ENCODE data around the gene TMEM150C.
"Not testable (repeated sequence)": the region's sequence is repeated elsewhere in the genome, so short reads cannot be mapped to it uniquely, and the experiment has no call there.

The TMEM150C gene

DNA sequence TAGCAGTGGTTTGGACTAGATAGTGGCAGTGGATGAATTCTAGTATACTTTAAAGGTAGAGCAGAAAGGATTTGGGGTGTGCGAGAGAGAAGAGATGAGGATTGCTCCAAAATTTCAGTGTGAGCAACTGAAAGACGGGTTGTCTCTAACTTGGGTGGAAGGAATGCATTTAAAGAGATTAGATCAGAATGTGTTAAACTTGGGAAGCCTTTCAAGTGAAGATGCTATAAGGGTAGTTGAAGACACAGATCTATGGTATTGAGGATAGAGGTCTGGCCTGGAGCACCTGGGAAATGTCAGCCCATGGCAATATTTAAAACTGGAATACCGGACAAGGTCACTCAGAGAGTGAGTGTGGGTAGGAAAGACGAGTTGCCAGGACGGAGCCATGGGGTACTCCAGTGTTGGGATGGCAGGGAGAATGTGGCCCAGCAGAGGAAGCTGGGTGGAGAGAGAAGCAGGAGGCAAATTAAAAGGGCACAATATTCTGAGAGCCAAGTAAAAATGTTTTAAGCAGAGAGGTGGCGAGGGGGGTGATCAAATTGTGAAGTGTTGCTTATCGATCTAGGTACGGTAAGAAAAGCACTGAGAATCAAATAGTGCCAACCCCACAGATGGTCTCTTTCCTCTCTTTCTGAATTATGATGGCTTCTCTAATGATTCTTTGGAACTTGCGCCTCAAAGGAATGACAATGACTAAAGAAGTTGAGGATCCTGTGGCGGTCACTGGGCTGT is 80.8 kb downstream of the TMEM150C start:
- no peak for DNase-seq (ENCODE audit: low read depth, low spot score)
- no peak overlapping the region for H3K27ac ChIP-seq

DNA sequence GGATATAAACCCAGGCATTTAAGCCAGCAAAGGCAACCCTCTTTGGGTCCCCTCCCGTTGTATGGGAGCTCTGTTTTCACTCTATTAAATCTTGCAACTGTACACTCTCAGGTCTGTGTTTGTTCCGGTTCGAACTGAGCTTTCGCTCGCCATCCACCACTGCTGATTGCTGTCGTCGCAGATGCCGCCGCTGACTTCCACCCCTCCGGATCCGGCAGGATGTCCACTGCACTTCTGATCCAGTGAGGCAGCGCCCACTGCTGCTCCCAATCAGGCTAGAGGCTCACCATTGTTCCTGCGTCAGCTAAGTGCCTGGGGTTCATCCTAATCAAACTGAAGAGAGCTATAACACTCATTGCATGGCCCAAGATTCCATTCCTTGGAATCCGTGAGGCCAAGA is 82.2 kb downstream of the TMEM150C start:
- DNase-seq (ENCODE audit: low read depth, low spot score): no peak
- H3K27ac ChIP-seq: no peak overlapping the region

DNA sequence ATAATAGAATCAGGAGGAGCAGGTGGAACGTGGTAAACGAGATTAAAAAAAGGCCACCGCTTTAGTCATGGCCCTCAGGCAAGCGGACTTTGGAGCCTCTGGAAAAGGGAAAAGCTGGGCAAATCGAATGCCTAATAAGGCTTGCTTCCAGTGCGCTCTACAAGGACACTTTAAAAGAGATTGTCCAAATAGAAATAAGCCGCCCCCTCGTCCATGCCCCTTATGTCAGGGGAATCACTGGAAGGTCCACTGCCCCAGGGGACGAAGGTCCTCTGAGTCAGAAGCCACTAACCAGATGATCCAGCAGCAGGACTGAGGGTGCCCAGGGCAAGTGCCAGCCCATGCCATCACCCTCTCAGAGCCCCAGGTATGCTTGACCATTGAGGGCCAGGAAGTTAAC is 84.3 kb downstream of the TMEM150C start:
- DNase-seq (ENCODE audit: low read depth, low spot score); H3K27ac ChIP-seq: not testable (repeated sequence)

DNA sequence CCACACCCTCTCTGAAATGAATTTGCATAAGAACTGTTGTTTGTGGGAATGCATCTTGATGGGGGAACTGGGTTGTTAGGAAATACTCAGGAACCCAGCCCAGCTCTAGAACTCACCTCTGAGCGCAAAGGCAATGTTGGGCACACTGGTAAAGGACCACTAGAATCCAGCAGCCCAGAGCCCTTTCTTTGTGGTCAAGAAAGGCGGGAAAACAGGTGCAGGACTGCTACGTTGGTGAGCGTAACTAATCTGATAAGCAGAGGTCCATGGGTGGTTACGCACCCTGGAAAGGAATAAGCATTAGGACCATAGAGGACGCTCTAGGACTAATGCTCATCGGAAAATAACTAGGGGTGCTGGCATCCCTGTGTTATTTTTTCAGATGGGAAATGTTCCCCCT is 85.9 kb downstream of the TMEM150C start:
- not testable (repeated sequence) for H3K27ac ChIP-seq; DNase-seq (ENCODE audit: low read depth, low spot score)

DNA sequence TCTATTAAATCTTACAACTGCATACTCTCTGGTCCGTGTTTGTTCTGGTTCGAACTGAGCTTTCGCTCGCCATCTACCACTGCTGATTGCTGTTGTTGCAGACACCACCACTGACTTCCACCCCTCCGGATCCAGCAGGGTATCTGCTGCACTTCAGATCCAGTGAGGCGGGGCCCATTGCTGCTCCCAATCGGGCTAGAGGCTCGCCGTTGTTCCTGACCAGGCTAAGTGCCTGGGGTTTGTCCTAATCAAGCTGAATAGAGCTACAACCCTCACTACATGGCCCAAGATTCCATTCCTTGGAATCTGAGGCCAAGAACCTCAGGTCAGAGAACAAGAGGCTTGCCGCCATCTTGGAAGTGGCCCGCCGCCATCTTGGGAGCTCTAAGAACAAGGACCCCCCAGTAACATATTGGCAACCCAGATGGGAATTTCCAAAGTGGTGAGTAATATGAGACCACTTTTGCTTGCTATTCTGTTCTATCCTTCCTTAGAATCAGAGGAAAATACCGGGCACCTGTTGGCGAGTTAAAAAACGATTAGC is 88.1 kb downstream of the TMEM150C start:
- H3K27ac ChIP-seq: no peak overlapping the region
- DNase-seq (ENCODE audit: low read depth, low spot score): no peak

DNA sequence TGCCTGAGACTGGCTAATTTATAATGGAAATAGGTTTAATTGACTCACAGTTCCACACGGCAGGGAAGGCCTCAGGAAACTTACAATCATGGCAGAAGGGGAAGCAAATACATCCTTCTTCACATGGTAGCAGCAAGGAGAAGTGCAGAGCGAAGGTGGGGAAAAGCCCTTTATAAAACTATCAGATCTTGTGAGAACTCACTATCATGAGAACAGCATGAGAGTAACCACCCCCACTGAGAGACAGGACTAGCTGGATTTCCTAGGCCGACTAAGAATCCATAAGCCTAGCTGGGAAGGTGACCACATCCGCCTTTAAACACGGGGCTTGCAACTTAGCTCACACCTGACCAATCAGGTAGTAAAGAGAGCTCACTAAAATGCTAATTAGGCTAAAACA is 88.7 kb downstream of the TMEM150C start:
- H3K27ac ChIP-seq; DNase-seq (ENCODE audit: low read depth, low spot score): not testable (repeated sequence)

DNA sequence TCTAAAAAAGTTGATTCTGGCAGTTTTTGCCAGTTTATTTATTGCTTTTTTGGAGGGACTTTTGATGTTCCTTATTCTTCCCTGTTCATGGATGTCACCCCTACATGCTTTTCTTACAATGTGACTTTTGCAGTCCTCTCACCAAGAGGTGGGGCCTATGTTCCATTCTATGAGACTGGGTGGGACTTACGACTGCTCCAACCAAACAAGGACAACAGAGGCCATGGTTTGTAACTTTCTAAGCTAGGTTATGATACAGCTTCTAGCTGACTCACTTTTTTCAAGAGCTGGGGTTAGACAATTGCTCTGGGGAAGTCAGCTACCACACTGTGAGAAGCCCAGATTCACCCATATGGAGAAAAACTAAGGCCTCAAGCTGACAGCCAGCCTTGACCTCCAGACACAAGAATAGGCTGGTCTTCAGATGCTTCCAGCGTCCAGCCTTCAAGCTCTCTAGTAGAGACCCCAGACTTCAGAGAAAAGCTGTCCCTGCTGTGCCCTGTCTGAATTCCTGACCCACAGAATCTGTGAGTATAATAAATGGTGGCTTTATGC is 91.9 kb downstream of the TMEM150C start:
- no peak for DNase-seq (ENCODE audit: low read depth, low spot score)
- H3K27ac ChIP-seq: no peak overlapping the region

DNA sequence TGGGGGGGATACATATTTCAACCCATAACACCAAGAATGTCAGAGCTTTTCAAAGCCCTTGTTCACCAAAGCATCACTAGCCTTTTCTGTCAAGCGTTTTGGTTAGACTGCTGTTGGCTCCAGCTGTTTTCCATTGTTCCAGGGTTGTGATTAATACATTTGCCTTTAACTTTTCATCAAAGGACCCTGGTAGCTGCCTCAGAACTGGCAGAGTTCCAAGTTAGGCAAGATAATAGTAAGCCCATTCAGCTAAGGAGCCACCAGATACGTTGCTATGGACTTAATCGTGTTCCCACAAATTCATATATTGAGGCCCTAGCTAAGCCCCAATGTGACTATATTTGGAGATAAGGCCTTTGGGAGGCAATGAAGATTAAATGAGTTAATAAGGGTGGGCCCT is 94.3 kb downstream of the TMEM150C start:
- no peak for DNase-seq (ENCODE audit: low read depth, low spot score)
- H3K27ac ChIP-seq: no peak overlapping the region

DNA sequence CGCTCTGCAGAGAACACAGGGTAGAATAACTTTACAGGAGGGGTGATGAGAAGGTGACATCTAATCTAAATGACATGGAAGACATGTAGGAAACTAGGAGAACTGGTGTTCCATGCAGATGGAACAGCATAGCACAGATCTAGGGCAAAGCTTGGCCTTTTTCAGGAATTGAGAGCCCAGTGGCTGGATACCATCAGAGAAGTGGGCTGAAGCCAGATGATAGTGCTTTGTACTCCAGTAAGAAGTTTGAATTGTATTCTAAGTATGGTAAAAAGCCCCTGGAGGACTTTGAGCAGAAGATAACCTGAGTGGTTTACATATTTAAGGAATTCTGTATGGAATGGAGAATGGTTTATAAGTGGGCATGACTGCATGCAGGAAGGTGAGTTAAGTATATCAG is 98.6 kb downstream of the TMEM150C start:
- no peak overlapping the region for H3K27ac ChIP-seq

DNA sequence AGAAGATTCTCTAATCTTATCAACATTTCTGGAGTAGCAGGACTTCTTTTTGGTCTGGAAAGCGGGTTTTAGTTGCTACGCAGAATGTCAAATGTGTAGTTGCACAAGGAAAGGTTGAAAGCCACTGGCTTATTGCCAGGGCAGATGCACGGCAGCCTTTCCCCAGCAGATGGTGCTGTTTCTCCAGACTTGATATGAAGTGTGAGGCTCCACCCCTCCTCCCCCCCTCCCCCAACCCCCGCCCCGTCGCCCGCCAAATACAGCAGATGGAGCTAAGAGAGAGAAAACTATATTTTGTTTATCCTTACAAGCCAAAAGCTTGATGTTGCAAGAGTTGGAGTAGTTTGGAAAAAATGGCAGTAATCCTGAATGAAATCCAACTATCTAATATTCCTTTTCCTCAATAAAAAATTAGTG is 99.4 kb downstream of the TMEM150C start:
- DNase-seq (ENCODE audit: low read depth, low spot score): peak; percentile 16
- no peak overlapping the region for H3K27ac ChIP-seq

More for the DNA sequence above, 98.6 kb downstream of the TMEM150C start:
- DNase-seq (ENCODE audit: low read depth, low spot score): no peak

DNA sequence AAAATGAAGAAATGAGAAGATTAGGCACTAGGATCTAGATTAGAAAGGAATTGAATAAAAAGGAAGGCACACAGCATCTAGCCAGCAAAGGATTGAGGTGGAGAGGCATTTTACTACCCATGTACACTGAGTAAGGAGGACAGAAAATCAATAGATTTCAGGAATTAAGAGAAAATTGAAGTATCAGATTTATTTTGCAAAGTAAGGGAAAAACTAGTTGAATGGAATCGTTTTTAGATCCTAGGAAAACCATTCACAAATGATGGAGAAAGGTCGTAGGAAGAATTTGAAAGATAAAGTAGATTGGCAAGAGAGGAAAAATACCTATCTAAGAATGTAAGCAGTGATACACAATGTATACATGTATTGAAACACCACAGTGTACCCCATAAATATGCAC is 100.1 kb downstream of the TMEM150C start:
- DNase-seq (ENCODE audit: low read depth, low spot score): no peak
- no peak overlapping the region for H3K27ac ChIP-seq

DNA sequence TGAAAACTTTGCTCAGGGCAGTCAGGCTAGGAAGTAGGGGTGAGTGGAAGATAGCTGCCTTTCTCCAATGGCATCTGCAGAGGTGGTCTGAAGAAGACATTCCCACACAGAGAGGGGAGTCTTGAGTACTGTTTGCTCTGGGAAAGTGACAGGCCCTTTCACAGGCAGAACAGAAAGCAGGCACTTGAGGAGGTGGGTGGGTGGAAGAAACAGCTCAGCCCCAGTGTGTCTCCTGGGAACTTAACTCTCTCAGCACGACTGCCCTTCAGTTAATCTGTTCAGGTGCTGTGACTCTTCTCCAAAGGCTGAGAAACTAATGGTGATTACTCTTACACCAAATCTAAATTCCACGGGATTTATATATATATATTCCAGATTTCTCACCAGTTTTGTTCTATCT is 103.1 kb downstream of the TMEM150C start:
- no peak for DNase-seq (ENCODE audit: low read depth, low spot score)

DNA sequence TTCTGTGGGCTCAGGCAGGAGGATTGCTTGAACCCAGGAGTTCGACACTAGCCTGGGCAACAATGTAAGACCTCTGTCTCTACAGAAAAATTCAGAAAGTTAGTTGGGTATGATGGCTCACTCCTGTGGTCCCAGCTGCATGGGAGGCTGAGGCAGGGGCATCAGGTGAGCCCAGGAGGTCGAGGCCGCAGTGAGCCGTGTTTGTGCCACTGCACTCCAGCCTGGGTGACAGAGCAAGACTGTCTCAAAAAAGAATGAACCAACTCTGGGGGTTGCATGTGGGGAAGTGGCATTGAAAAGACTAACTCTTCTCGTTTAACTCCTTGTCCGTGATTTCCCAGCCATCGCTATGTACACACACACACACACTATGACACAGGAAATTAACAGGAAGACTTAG is 104.5 kb downstream of the TMEM150C start:
- H3K27ac ChIP-seq: no peak overlapping the region
- no peak for DNase-seq (ENCODE audit: low read depth, low spot score)

More for the DNA sequence above, 103.1 kb downstream of the TMEM150C start:
- H3K27ac ChIP-seq: no peak overlapping the region

DNA sequence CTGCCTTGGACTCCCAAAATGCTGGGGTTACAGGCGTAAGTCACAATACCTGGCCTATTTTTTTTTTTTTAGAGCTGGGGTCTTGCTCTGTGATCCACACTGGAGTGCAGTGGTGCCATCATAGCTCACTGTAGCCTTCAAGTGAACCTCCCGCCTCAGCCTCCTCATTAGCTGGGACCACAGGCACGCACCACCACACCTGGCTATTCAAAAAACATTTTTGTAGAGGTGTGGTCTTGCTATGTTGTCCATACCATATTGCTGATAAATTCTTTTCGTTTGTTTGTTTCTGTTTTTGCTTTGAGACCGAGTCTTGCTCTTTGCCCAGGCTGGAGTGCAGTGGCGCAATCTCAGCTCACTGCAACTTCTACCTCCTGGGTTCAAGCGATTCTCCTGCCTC is 109.8 kb downstream of the TMEM150C start:
- H3K27ac ChIP-seq: no peak overlapping the region
- DNase-seq (ENCODE audit: low read depth, low spot score): no peak

DNA sequence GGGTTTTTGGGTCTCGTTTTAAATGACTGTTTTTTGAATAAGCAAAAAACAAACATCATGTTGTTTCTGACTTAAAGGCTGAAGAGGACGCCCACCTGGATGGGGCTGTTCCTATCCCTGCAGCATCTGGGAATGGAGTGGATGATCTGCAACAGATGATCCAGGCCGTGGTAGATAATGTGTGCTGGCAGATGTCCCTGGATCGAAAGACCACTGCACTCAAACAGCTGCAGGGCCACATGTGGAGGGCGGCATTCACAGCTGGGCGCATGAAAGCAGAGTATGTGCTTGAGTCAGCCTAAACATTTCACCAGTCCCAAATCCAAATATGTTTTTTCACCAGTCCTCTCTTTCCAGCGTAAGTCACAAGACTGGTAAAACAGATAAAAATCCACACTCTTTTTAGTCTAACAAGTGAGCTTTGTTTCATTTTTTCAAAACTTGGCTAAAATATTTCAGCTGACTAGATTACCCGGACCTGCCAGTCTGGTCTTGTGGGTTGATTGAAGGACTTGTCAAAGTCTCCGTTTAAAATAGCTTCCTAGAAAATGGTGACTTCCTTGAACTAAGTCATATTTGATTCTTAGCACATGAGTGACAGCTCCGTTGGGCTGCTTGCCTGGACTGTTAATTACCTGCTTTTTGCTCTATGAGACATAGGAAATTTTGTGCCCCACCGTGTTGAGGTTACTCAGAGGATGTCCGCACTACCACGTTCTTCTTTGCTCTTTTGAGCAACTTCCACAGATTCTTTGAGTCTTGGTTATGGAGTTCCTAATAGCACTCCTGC is 110.6 kb downstream of the TMEM150C start:
- H3K27ac ChIP-seq: no peak overlapping the region
- no peak for DNase-seq (ENCODE audit: low read depth, low spot score)

DNA sequence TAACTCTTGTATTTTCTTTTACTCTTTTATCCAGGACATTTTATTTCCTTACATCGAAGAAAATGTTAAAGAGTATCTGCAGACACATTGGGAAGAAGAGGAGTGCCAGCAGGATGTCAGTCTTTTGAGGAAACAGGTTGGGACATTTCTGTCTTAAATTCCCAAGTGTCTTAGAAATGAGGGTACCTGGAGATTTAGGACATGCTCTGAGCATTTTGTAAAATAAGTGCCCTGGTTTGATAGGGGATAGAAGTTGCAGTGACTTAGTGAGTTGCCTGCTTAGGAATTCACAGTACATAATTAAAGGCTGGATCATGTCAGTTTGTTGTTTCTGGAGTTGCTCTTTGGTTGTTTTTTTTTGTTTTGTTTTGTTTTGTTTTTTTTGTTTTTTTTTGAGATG is 113.9 kb downstream of the TMEM150C start:
- no peak for DNase-seq (ENCODE audit: low read depth, low spot score)
- no peak overlapping the region for H3K27ac ChIP-seq

DNA sequence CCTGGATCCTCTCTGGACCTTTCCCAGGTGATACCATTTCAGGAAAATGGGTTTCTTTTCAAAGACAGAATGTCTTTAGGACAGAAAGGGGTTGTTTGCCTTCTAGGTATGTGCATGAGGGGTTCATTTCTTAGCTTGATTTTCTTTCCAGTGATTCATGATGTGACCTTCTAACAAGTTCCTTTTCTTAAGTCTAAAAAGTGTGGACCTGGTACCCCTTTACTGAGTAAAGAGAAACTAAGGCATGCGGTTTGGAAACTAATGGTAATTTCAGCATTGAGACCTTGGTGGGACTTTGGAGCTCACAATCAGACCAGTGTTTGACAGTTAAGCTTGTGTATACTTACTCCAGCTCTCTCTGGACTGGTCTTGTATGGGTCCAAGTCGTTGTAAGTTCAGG is 122.7 kb downstream of the TMEM150C start:
- no peak overlapping the region for H3K27ac ChIP-seq

DNA sequence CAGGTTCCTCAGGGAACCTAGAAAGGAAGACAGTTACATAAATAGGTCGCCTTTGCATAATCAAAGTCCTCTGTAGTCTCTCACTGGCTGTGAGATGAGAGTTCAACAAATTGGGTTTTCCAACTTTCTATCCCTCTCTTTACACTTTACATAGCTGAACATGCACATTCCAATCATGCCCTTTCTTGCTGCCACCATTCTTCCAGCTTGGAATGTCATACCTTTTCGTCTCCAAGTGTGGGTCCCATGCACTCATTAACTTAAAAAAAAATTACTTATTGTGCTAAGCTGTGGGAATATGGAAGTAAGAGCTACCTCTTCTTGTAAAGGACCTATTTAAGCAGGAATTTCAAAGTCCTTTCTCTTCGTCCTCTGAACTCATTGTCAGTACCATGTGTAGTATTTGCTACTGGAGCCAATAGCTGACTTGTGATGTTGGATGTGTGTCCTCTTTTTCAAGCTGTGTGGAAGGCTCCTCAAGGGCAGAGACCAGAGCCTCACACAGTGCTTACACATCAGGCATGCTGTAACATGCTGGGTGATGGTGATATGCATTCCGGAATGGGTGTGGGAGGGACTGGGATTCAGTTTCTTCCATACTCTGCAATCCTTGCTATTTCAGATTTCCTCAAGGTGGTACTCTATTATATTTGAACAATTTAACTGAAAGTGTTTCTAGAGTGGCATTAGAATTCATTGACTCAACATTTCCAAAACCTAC is 124.3 kb downstream of the TMEM150C start:
- peak overlapping the region; percentile 67 for H3K27ac ChIP-seq
- DNase-seq (ENCODE audit: low read depth, low spot score): peak; percentile 76

More for the DNA sequence above, 122.7 kb downstream of the TMEM150C start:
- no peak for DNase-seq (ENCODE audit: low read depth, low spot score)

DNA sequence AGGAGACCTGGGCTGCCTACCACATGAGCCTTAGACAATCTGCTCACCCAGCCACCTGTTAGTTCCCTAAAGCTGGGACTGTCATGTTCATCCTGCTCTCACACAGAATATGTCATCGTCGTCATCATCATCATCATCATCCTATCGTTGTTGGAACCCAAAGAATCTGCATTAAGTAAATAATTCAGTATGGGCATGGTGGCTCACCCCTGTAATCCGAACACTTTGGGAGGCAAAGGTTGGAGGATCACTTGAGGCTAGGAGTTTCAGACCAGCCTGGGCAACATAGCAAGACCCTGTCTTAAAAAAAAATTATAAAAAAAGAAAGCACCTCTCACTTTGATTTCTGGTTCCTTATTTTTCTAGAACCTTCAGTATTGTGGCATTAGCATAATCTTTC is 125.0 kb downstream of the TMEM150C start:
- peak overlapping the region; percentile 67 for H3K27ac ChIP-seq
- no peak for DNase-seq (ENCODE audit: low read depth, low spot score)

DNA sequence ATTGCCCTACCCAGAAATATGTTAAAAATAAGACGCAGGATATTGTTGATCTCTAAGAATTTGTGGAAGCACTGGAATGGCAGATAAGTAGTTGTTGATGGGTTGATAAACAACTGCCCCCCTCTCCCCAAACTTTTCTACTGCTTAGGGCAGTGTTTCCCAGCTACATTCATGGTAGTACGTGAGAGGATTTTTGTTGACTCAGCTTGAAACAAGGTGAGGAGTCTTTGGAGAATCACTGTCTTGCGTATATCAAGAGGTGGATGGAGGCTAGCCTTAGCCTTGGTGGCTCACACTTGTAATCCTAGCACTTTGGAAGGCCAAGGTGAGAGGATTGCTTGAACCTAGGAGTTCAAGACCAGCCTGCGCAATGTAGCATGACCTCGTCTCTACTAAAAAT is 125.7 kb downstream of the TMEM150C start:
- DNase-seq (ENCODE audit: low read depth, low spot score): no peak
- no peak overlapping the region for H3K27ac ChIP-seq

Measured in epithelial cell of prostate (primary cell).